C1 segment of cervical spinal cord (tissue), 14 donors: ENCODE measurements around the gene NAALAD2.
"Not testable (repeated sequence)": the region's sequence is repeated elsewhere in the genome, so short reads cannot be mapped to it uniquely, and the experiment has no call there.

Source experiments
- DNase-seq, 14 donors: peaks; one replicate each; lab custom pipeline; 2025; lab: John Stamatoyannopoulos, UW

NAALAD2 gene

DNA sequence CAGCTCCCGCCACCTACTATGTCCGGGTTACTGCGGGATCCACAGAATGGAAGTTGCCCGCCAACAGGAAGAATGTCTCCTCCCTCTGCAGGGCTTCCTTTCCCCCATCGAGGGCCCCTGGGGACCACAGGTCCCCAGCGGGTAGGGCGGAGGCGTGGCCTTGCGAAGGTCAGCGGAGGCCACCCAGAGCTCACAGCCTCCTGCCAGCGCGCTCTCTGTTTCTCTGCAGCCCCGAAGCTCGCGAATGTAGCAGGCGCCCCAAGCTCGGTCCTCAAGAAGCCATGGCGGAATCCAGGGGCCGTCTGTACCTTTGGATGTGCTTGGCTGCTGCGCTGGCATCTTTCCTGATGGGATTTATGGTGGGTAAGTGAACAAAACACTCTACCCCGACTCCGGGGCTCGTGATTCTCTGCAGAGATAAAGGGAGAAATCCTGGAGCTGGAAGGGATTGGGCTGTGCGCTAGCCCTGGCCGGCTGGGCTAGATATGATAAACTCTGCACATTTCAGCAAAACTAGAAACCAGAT, at the start of gene NAALAD2:
Gene NAALAD2 (plus strand): TSS at position 186 of the 526 bp plus-strand sequence. CDS start 96 bp downstream, at position 282.
- DNase-seq = peak in 13 of 14 donors; percentile 2 to 67 (median 36)

DNA sequence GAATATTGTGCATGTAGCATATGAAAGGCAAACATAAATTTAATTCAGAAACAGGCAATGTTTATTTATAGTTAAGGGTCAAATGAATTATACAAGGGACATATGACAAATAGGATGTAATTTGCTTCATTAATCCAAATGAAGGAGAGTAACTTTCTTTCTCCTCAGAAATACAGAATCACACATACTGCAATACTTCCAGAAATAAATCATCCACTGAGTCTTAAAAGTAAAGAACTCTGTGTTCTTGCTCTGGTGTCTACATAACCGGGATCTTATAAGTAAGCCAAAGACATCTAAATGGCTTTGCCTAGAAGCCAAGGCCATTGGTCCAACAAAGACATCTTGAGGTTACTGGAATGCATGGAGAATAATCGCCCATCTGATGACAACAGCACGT, 48.8 kb upstream of the NAALAD2 start, which contains the start of gene UBTFL1:
Gene UBTFL1 (plus strand): TSS at position 301 of the 400 bp plus-strand sequence. CDS start 0 bp downstream, at position 301.
- not testable (repeated sequence) for DNase-seq

DNA sequence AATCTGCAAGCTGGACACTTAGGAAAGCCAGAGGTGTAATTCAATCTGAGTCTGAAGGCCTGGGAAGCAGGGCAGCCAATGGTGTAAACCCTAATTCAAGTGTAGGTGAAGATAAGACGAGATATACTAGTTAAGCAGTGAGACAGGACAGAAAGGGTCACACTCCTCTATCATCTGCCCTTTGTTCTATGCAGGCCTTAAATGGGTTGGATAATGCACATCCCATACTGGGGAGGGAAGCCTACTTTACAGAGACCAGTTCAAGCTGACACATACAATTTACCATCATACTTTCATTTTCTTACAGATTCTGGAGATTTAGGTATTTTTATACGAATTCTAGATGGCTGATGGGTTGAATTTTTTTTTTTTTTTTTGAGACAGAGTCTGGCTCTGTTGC, 45.7 kb upstream of the NAALAD2 start:
- not testable (repeated sequence) for DNase-seq

- not testable (repeated sequence) for DNase-seq
These were observed 39.1 kb upstream of the NAALAD2 start for GRCh38 chr11:90095230-90095924.

DNA sequence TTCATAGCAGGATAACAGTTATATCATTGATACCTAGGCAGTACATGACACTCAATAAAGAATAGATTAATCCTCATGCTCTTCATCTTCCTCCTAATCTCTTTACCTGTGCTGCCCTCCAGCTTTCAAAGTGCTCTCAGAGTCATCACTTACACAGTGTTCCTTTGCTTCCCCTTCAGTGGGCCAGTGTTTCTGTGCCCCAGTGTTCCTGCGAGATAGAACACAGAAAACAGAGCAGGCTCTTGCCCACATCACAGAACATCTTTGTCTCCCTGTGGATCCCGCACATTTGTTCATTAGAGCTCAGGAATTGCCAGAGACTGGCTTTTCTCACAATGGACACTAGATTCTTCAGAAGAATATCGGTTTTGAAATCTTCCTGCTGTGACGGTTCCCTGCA, 36.2 kb upstream of the NAALAD2 start:
- peak in 6 of 14 donors; percentile 10 to 37 (median 17) for DNase-seq

GRCh38 chr11:90100431-90100830, 34.0 kb upstream of the NAALAD2 start:
- no peak for DNase-seq

DNA sequence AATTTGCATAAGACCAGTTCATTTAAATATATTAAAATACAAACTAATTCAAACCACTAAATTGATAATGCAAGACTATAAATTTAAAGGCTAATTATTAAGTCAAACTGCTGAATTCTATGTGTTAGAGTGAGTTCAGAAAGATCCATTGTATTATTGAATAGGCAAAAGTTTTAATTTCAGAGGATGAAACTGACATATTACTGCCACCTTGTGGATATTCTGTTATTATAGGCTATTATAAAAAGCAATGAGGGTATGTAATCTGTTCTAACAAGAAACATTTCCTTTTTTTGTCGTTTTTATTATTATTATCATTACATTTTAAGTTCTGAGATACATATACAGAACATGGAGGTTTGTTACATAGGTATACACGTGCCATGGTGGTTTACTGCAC, 20.9 kb upstream of the NAALAD2 start:
- no peak for DNase-seq

DNA sequence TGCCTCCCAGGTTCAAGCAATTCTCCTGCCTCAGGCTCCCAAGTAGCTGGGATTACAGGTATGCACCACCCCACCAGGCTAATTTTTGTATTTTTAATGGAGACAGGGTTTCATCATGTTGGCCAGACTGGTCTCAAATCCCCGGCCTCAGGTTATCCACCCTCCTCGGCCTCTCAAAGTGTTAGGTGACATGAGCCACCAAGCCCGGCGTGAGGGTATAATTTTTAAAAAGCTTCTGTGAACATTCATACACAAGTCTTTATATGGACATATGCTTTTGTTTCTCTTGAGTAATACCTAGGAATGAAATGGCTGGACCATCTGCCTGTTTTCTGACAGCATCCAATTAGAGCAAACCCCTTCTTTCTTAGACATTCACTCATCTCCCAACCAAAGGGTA, 14.3 kb upstream of the NAALAD2 start:
- no peak for DNase-seq

GRCh38 chr11:90124371-90124770, 10.1 kb upstream of the NAALAD2 start:
- DNase-seq = no peak

DNA sequence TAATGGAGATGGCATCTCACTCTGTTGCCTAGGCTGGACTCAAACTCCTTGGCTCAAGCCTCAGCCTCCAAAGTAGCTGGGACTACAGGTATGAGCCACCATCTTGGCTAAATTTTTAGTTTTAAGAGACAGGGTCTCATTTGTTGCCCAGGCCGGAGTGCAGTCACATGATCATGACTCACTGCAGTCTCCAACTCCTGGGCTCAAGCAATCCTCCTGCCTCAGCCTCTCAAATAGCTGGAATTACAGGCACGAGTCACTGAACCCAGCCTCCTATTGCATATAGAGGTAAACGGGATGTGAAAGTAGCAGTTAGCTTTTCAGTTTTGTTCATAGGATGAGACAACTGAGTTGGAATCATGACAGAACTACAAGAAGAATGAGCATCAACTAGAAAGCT, 9.5 kb upstream of the NAALAD2 start:
- no peak for DNase-seq

GRCh38 chr11:90133560-90134477, 644 bp upstream of the NAALAD2 start:
- no peak for DNase-seq

DNA sequence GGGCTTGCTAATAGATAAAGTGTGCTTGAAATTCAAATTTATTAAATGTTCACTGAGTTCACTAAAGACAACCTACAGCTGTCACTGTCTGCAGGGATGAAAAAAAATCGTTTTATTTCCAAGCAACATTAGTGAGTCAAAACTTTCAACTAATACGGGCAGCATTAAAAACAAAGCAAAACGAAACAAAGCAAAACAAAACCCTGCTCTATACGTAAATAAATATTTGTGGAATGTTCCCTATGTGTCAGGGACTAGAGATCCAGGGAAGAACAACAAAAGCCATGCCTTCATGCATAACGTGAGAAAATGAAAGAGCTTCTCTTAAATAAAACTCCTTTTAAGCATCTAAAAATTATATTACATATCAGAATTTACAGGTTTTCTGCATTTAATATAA, 553 bp downstream of the NAALAD2 start:
- no peak for DNase-seq

- DNase-seq = no peak
These were observed 14.4 kb downstream of the NAALAD2 start for GRCh38 chr11:90148900-90149299.

- not testable (repeated sequence) for DNase-seq
These were observed 32.6 kb downstream of the NAALAD2 start for GRCh38 chr11:90166982-90167573.

GRCh38 chr11:90167704-90168103, 33.2 kb downstream of the NAALAD2 start:
- not testable (repeated sequence) for DNase-seq

DNA sequence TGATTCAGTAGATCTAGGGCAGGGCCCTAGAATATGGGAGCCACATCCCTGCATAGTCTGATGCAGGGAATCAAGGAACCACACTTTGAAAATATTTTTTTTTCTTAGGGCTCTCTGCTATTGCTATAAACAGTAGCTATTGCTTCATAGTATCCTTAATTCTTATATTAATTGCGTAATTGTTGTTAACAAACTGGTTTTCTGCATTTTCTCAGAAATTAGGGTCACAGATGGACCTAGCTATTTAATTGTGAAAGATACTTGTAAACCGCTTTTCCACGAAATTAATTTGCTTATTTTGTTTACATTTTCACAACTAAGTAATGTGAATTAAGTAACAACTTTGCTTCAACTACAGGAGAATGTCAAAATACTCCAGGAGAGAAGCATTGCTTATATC, 34.1 kb downstream of the NAALAD2 start:
- no peak for DNase-seq

- DNase-seq = no peak
These were observed 36.9 kb downstream of the NAALAD2 start for GRCh38 chr11:90171359-90171758.

DNA sequence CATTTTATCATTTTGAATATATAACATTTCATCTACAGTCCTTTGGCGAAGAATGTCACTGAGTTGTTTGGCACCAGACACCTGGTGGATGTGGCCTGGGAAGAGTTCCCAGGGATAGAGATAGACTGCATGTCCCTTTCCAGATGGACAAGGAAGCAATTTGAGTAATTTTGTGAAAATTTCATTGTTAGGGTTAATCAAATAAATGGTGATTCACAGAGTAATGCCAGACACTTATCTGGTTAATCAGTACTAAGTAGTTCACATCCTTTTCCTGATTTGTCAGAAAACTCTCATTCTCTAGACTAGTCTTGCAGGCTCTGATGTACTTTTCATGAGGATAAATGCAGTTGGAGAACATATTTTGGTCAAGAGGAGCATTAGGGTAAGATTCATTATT, 41.6 kb downstream of the NAALAD2 start:
- DNase-seq = no peak

DNA sequence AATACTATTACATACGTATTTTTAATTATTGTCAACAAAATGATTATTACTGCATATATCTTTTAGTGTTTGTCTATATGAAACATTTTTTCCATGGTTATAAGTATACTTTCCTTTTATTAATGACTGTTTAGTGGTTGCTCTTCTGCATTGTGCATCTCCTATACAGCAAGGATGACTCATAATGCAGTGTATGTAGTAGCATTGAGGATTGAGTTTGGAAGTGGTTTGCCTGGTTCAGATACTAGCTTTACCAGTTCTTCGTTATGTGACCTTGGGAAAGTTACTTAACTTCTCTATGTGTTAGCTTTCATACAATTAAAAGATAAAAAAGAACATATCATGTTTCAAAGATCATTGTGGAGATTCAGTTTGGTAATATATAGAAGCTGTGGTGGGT, 44.3 kb downstream of the NAALAD2 start:
- DNase-seq = no peak

- no peak for DNase-seq
These were observed 45.5 kb downstream of the NAALAD2 start for GRCh38 chr11:90179923-90180322.

DNA sequence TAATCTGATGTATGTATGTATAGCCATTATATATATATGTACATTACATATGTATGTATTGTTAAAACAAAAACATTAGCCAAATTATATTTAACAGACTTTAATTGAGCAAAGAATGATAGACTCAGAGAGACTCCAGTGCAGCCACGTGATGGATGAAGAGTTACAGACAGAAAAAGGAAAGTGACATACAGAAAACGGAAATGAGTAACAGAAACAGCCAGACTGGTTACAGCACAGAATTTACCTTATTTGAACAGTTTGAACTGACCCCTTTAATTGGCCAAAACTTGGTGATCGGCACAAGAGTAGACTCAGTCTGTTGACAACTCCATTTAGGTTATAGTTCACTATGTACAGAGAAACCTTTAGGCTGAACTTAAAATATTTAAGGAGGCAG, 53.4 kb downstream of the NAALAD2 start:
- DNase-seq = no peak

DNA sequence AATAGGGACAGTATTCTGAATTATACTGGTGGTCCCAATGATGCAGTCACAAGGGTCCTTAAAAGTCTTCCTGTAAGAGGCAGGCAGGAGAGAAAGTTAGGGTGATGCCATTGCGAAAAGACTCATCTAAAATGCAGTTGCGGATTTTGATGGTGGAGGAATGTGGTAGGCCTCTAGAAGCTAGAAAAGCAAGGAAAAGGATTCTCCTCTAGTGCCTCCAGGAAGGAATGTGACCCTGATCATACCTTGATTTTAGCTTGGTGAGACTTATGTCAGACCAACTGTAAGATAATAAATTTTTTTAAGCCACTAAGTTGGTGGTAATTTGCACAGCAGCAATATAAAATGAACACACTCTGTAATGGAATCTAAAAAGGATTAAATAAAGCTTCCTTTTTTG, 54.5 kb downstream of the NAALAD2 start:
- DNase-seq = no peak
